Measurements from ENCODE around the gene ITGA3.
A peak's percentile ranks its signal among the peaks of the same experiment; 100 is the strongest.

Gene ITGA3

GRCh38 chr17:50097455-50097854 is 41.5 kb downstream of the ITGA3 start:
- POLR2A ChIA-PET (ENCODE audit: low non-redundant PET) = no interaction called here
- H3K27ac ChIP-seq = peak overlapping the region; percentile 85
- DNase-seq (ENCODE audit: low spot score) = no peak
- TF ChIP-seq, protein P1, sequence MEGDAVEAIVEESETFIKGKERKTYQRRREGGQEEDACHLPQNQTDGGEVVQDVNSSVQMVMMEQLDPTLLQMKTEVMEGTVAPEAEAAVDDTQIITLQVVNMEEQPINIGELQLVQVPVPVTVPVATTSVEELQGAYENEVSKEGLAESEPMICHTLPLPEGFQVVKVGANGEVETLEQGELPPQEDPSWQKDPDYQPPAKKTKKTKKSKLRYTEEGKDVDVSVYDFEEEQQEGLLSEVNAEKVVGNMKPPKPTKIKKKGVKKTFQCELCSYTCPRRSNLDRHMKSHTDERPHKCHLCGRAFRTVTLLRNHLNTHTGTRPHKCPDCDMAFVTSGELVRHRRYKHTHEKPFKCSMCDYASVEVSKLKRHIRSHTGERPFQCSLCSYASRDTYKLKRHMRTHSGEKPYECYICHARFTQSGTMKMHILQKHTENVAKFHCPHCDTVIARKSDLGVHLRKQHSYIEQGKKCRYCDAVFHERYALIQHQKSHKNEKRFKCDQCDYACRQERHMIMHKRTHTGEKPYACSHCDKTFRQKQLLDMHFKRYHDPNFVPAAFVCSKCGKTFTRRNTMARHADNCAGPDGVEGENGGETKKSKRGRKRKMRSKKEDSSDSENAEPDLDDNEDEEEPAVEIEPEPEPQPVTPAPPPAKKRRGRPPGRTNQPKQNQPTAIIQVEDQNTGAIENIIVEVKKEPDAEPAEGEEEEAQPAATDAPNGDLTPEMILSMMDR (conservative IDR thresholded peaks at IDR 0.05; ENCODE audit: low read depth) = no peak
- CTCF ChIA-PET = no interaction called here

- H3K27ac ChIP-seq = no peak overlapping the region
- TF ChIP-seq, protein P1 (conservative IDR thresholded peaks at IDR 0.05; ENCODE audit: low read depth) = no peak
- CTCF ChIA-PET = no interaction called here
- POLR2A ChIA-PET (ENCODE audit: low non-redundant PET) = no interaction called here
- no peak for DNase-seq (ENCODE audit: low spot score)
Measured at GRCh38 chr17:50097926-50098325, 42.0 kb downstream of the ITGA3 start.

DNA sequence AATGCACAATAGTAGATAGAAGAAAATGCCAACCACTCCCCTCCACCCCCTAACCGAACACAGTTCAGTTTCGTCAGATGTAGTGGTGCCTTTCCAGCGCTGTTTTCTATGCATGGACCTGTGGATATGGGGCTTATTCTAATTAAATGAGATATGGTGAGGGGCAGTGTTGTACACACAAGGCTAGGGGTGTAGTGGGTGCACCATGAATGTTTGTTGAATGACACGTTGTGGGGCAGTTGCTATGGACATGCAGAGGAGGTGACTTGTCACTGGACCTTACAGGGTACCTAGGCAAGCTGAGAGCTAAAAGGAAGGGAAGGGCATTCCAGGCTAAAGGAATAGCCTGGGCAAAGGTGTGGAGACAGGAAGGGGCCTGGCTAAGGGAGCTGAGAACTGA is 42.7 kb downstream of the ITGA3 start:
- TF ChIP-seq, protein P1 (conservative IDR thresholded peaks at IDR 0.05; ENCODE audit: low read depth) = no peak
- ChIA-PET POLR2A (ENCODE audit: low non-redundant PET) (no interaction called here), CTCF (interaction anchor here (0.6 kb wide), 1 partner anchor 621 kb away, joined by 3 read pairs; the partner anchor contains the start of gene LUC7L3)
- no peak for DNase-seq (ENCODE audit: low spot score)
- H3K27ac ChIP-seq = peak overlapping the region; percentile 62

GRCh38 chr17:50099003-50099402 is 43.1 kb downstream of the ITGA3 start:
- TF ChIP-seq, protein P1 (conservative IDR thresholded peaks at IDR 0.05; ENCODE audit: low read depth) = no peak
- ChIA-PET POLR2A (ENCODE audit: low non-redundant PET) (no interaction called here), CTCF (interaction anchor here (0.7 kb wide), 1 partner anchor 74 kb away, joined by 3 read pairs; no protein-coding TSS in a partner anchor)
- peak overlapping the region; percentile 62 for H3K27ac ChIP-seq
- no peak for DNase-seq (ENCODE audit: low spot score)

- CTCF ChIA-PET = interaction anchor here (0.6 to 0.7 kb wide), 2 partner anchors 73 to 155 kb away, joined by 3 to 5 read pairs; no protein-coding TSS in a partner anchor
- H3K27ac ChIP-seq = peak overlapping the region; percentile 62
- POLR2A ChIA-PET (ENCODE audit: low non-redundant PET) = no interaction called here
Measured at GRCh38 chr17:50100480-50100883, 44.6 kb downstream of the ITGA3 start.

DNA sequence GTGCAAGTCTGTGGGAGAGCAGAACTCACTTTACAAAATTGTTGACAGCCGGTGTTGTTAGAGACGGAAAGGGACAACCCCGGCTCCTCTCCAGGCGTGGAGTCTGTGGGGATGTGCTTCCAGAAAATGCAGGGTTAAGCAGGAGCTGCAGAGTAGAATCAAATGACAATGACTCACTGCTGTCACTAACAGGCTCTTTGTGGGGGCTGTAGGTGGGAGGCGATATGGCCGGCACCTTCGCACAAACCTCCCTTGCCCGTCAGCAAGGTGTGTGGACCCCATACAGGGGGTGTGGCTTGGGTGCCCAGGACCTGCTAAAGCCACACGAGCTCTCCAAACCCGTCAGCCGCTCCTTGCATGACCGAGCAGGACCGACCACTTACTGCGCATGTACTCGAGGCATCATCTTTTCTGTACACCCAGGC is 45.0 kb downstream of the ITGA3 start:
- TF ChIP-seq, protein P1 (conservative IDR thresholded peaks at IDR 0.05; ENCODE audit: low read depth) = no peak
- ChIA-PET POLR2A (ENCODE audit: low non-redundant PET) (no interaction called here), CTCF (interaction anchor here (0.6 kb wide), 2 partner anchors 14 to 74 kb away, joined by 3 read pairs; no protein-coding TSS in a partner anchor)
- DNase-seq (ENCODE audit: low spot score) = no peak
- peak overlapping the region; percentile 62 for H3K27ac ChIP-seq

More at GRCh38 chr17:50100480-50100883, 44.6 kb downstream of the ITGA3 start:
- TF ChIP-seq, protein P1 (conservative IDR thresholded peaks at IDR 0.05; ENCODE audit: low read depth) = no peak
- DNase-seq (ENCODE audit: low spot score) = no peak
